Suprapubic skin (tissue), 4 donors: ENCODE results near the gene DYRK2. TPM values are rescaled to one million over a fixed set of nuclear protein-coding genes. Genes with fewer than 3 reads are reported as not detected.
A peak's percentile ranks its signal among the peaks of the same experiment; 100 is the strongest.

Experiments used
- DNase-seq, 2 donors: peaks; one replicate each; pipeline ENCODE4 v3.0.0-alpha.2; 2019; ENCODE audit warnings: low spot score in 2 of 2
- H3K27ac ChIP-seq: fragments of 200-600 bp; sonication (generic); one replicate; pipeline ENCODE4 v1.5.1; 2019
- H3K27me3 ChIP-seq: fragments of 200-600 bp; sonication (generic); one replicate; pipeline ENCODE4 v1.5.1; 2019
- H3K36me3 ChIP-seq: fragments of 200-600 bp; sonication (generic); one replicate; pipeline ENCODE4 v1.5.1; 2019
- H3K4me1 ChIP-seq: fragments of 200-600 bp; sonication (generic); one replicate; pipeline ENCODE4 v1.5.1; 2019
- H3K4me3 ChIP-seq: fragments of 200-600 bp; sonication (generic); one replicate; pipeline ENCODE4 v1.5.1; 2019; ENCODE audit warnings: mild to moderate bottlenecking
- H3K9me3 ChIP-seq: fragments of 200-600 bp; sonication (generic); one replicate; pipeline ENCODE4 v1.5.1; 2019
- CTCF ChIP-seq, 2 donors: fragments of 200-600 bp in 1 of 2; fragments of 450-650 bp in 1 of 2; sonication (generic) in 1 of 2; IDR thresholded peaks; one replicate each; pipeline ENCODE4 v1.5.1; 2016 to 2019; ENCODE audit warnings: antibody characterized with exemption in 2 of 2, mild to moderate bottlenecking in 1 of 2, moderate library complexity in 1 of 2
- EP300 ChIP-seq: sonication (generic); formaldehyde crosslinking; IDR thresholded peaks from one replicate; pipeline ENCODE4 v1.6.1; 2017; ENCODE audit warnings: antibody characterized with exemption
- POLR2A ChIP-seq, 2 donors: fragments of 450-650 bp; IDR thresholded peaks; one replicate each; pipeline ENCODE4 v1.6.1; 2017; ENCODE audit warnings: antibody characterized with exemption in 2 of 2, mild to moderate bottlenecking in 2 of 2, moderate library complexity in 2 of 2
- POLR2AphosphoS5 ChIP-seq, 3 donors: sonication (generic); formaldehyde crosslinking; IDR thresholded peaks; one replicate each; pipeline ENCODE4 v1.6.1; 2017; ENCODE audit warnings: antibody characterized with exemption in 3 of 3
- WGBS: methylation state at CpG from one replicate; pipeline ENCODE4 v1.1.5; 2018; 5-methylcytosine and 5-hydroxymethylcytosine counted together
- total RNA-seq, 4 donors: library from RNA; depleted of rRNA; stranded (reverse); fragments of >200 nt; gene quantifications; one replicate each; pipeline ENCODE4 v1.1.0, GENCODE V29; 2016

The DYRK2 gene
- total RNA-seq, 4 donors from 2014 or later = 10.4 to 22.3 (median 18.7) TPM

- TF ChIP-seq EP300 (no peak), POLR2A (IDR thresholded peaks at IDR 0.05) (no peak), POLR2AphosphoS5 (IDR thresholded peaks at IDR 0.05) (no peak), CTCF (IDR thresholded peaks at IDR 0.05) (no peak)
- H3K9me3 ChIP-seq = peaks cover 4% of the 10 kb centered on the region
- no peak overlapping the region for H3K4me3 ChIP-seq
- 92% methylated on average over 3 of the region's 3 CpGs for WGBS
- no peak for DNase-seq
- H3K36me3 ChIP-seq = no peaks in the 10 kb centered on the region
- H3K27me3 ChIP-seq = no peaks in the 10 kb centered on the region
- no peak overlapping the region for H3K27ac ChIP-seq
- no peaks in the 10 kb centered on the region for H3K4me1 ChIP-seq
These were observed 25.9 kb downstream of the DYRK2 start for GRCh38 chr12:67674417-67674816.

GRCh38 chr12:67676624-67677023, 28.1 kb downstream of the DYRK2 start:
- no peaks in the 10 kb centered on the region for H3K36me3 ChIP-seq
- no peaks in the 10 kb centered on the region for H3K27me3 ChIP-seq
- no peak overlapping the region for H3K27ac ChIP-seq
- no peak for DNase-seq
- H3K4me1 ChIP-seq = peaks cover 6% of the 10 kb centered on the region
- H3K9me3 ChIP-seq = peaks cover 4% of the 10 kb centered on the region
- TF ChIP-seq POLR2A (IDR thresholded peaks at IDR 0.05) (no peak), POLR2AphosphoS5 (IDR thresholded peaks at IDR 0.05) (no peak), CTCF (IDR thresholded peaks at IDR 0.05) (no peak), EP300 (no peak)
- no peak overlapping the region for H3K4me3 ChIP-seq

GRCh38 chr12:67677166-67677565, 28.6 kb downstream of the DYRK2 start:
- 88% methylated on average over 3 of the region's 3 CpGs for WGBS

GRCh38 chr12:67681105-67681778, 32.7 kb downstream of the DYRK2 start:
- no peaks in the 10 kb centered on the region for H3K36me3 ChIP-seq
- H3K27ac ChIP-seq = peak overlapping the region; percentile 61
- H3K27me3 ChIP-seq = no peaks in the 10 kb centered on the region
- no peaks in the 10 kb centered on the region for H3K9me3 ChIP-seq
- peaks cover 6% of the 10 kb centered on the region for H3K4me1 ChIP-seq
- TF ChIP-seq CTCF (IDR thresholded peaks at IDR 0.05) (no peak), POLR2A (IDR thresholded peaks at IDR 0.05) (no peak), POLR2AphosphoS5 (IDR thresholded peaks at IDR 0.05) (no peak), EP300 (no peak)
- no peak overlapping the region for H3K4me3 ChIP-seq
- no peak for DNase-seq
- 49% methylated on average over 4 of the region's 4 CpGs for WGBS

More at GRCh38 chr12:67677166-67677565, 28.6 kb downstream of the DYRK2 start:
- peaks cover 4% of the 10 kb centered on the region for H3K9me3 ChIP-seq
- no peak overlapping the region for H3K27ac ChIP-seq
- H3K4me3 ChIP-seq = no peak overlapping the region
- H3K4me1 ChIP-seq = peaks cover 6% of the 10 kb centered on the region
- no peaks in the 10 kb centered on the region for H3K27me3 ChIP-seq
- TF ChIP-seq POLR2AphosphoS5 (IDR thresholded peaks at IDR 0.05) = no peak
- TF ChIP-seq CTCF (IDR thresholded peaks at IDR 0.05) = no peak
- TF ChIP-seq EP300 = no peak
- no peak for TF ChIP-seq POLR2A (IDR thresholded peaks at IDR 0.05)
- DNase-seq = no peak
- no peaks in the 10 kb centered on the region for H3K36me3 ChIP-seq

- H3K27ac ChIP-seq = no peak overlapping the region
- 58% methylated on average over 1 of the region's 1 CpG for WGBS
- no peak for DNase-seq
These were observed 33.5 kb downstream of the DYRK2 start for GRCh38 chr12:67681941-67682620.

More at GRCh38 chr12:67681941-67682620, 33.5 kb downstream of the DYRK2 start:
- peaks cover 6% of the 10 kb centered on the region for H3K4me1 ChIP-seq
- no peak for TF ChIP-seq CTCF (IDR thresholded peaks at IDR 0.05)
- TF ChIP-seq POLR2AphosphoS5 (IDR thresholded peaks at IDR 0.05) = no peak
- TF ChIP-seq POLR2A (IDR thresholded peaks at IDR 0.05) = no peak
- no peak for TF ChIP-seq EP300
- H3K4me3 ChIP-seq = no peak overlapping the region
- no peaks in the 10 kb centered on the region for H3K27me3 ChIP-seq
- H3K36me3 ChIP-seq = no peaks in the 10 kb centered on the region
- no peaks in the 10 kb centered on the region for H3K9me3 ChIP-seq
